Nephron (organoid): ENCODE results near the gene ZDHHC19.

ENCODE experiments used
- H3K27ac Mint-ChIP-seq, 3 experiments: 2 replicates each; pipeline ENCODE4 v1.8.0; 2020; ENCODE audit warnings: mixed read lengths in 3 of 3, mild to moderate bottlenecking in 2 of 3, moderate library complexity in 1 of 3
- H3K27me3 Mint-ChIP-seq: 2 replicates; pipeline ENCODE4 v1.8.0; 2021; ENCODE audit warnings: low read depth, mild to moderate bottlenecking, moderate library complexity, mixed read lengths
- H3K36me3 Mint-ChIP-seq: 2 replicates; pipeline ENCODE4 v1.8.0; 2020; ENCODE audit warnings: low read depth, mixed read lengths
- H3K4me1 Mint-ChIP-seq: 2 replicates; pipeline ENCODE4 v1.8.0; 2020; ENCODE audit warnings: mixed read lengths
- H3K4me3 Mint-ChIP-seq, 3 experiments: 2 replicates each; pipeline ENCODE4 v1.8.0; 2020; ENCODE audit warnings: mild to moderate bottlenecking in 3 of 3, mixed read lengths in 3 of 3, moderate library complexity in 2 of 3
- H3K9me3 Mint-ChIP-seq: 2 replicates; pipeline ENCODE4 v1.8.0; 2020; ENCODE audit warnings: mixed read lengths
- CTCF ChIP-seq, 3 experiments: fragments of 200-600 bp; sonication (generic); IDR thresholded peaks; one replicate each; pipeline ENCODE4 v1.5.0; 2021; ENCODE audit warnings: antibody characterized with exemption in 3 of 3; ENCODE audit not compliant: unreplicated experiment in 3 of 3

ZDHHC19 gene

DNA sequence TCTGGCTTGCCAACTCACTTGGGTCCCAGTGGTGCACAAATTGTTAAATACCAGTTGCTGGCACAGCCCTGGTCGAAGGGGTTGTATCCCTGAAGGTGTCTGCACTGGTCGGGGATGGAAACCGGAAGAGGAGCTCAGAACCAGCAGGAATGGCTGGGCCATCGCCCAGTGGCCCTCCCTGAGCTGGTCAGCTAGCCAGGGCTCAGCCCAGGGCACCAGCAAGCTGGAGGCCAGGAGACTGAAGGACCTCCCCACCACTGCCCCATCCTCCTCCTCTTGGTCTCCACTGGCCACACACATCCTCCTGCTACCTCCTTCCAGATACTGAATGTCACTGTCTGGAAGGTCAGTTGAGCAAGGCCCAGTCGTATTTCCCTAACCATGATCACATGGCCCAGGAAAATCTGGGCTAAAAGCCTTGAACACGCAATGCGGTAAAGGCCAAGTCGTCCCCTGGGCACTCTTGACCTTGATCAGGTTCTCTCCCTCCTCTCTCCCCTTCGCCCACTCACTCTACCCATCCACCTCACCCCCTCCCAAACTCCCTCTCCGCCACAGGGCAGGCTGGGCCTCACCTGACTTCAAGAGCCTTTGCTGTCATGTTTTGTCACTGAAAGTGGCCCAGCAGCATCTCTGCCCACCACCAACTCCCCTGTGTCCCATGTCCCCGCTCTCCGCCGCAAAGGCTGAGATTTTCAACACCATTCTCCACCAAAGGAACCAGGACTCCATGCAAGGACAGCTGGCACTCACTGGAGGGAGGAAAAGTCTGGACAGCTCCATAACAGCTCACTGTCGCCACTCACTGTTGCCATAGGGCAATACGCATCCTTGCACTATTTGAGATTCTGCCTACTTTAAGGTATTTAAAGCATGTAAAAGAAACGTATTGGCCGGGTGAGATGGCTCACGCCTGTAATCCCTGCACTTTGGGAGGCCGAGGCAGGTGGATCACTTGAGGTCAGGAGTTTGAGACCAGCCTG lies 12.1 kb downstream of the ZDHHC19 start:
- no peak overlapping the region for H3K4me3 Mint-ChIP-seq
- H3K27me3 Mint-ChIP-seq = peaks cover 13% of the 10 kb centered on the region
- no peaks in the 10 kb centered on the region for H3K4me1 Mint-ChIP-seq
- no peaks in the 10 kb centered on the region for H3K9me3 Mint-ChIP-seq
- TF ChIP-seq CTCF (IDR thresholded peaks at IDR 0.05; ENCODE audit: unreplicated experiment in 3 of 3) = no peak
- H3K27ac Mint-ChIP-seq = no peak overlapping the region
- H3K36me3 Mint-ChIP-seq = no peaks in the 10 kb centered on the region

GRCh38 chr3:196198081-196198675 lies 13.0 kb downstream of the ZDHHC19 start:
- Mint-ChIP-seq H3K27ac (no peak overlapping the region), H3K36me3 (no peaks in the 10 kb centered on the region), H3K4me3 (no peak overlapping the region), H3K27me3 (peaks cover 4% of the 10 kb centered on the region), H3K9me3 (no peaks in the 10 kb centered on the region), H3K4me1 (no peaks in the 10 kb centered on the region)
- no peak for TF ChIP-seq CTCF (IDR thresholded peaks at IDR 0.05; ENCODE audit: unreplicated experiment in 3 of 3)

DNA sequence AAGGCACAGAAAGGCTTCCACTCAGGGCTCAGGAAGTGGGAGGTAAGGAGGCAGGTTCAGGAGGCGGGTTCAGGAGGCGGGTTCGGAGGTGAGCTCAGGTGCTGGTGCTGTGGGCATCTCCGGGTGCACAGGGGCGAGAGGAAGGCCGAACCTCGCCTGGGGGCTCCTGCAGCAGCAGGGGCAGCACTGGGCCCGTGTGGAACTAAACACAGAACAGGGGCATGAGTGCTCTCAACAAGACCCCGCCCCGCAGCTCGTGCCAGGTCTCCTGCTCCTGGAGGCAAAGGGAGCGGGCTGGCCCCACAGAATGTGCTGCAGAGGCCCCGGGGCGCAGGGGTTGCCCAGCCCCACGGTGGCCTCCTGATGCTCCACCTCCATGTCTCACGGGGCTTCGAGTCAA lies 13.7 kb downstream of the ZDHHC19 start:
- TF ChIP-seq CTCF (IDR thresholded peaks at IDR 0.05; ENCODE audit: unreplicated experiment in 3 of 3) = no peak
- H3K4me1 Mint-ChIP-seq = no peaks in the 10 kb centered on the region
- H3K36me3 Mint-ChIP-seq = no peaks in the 10 kb centered on the region
- H3K4me3 Mint-ChIP-seq = no peak overlapping the region
- no peaks in the 10 kb centered on the region for H3K9me3 Mint-ChIP-seq
- no peak overlapping the region for H3K27ac Mint-ChIP-seq
- H3K27me3 Mint-ChIP-seq = peaks cover 3% of the 10 kb centered on the region

DNA sequence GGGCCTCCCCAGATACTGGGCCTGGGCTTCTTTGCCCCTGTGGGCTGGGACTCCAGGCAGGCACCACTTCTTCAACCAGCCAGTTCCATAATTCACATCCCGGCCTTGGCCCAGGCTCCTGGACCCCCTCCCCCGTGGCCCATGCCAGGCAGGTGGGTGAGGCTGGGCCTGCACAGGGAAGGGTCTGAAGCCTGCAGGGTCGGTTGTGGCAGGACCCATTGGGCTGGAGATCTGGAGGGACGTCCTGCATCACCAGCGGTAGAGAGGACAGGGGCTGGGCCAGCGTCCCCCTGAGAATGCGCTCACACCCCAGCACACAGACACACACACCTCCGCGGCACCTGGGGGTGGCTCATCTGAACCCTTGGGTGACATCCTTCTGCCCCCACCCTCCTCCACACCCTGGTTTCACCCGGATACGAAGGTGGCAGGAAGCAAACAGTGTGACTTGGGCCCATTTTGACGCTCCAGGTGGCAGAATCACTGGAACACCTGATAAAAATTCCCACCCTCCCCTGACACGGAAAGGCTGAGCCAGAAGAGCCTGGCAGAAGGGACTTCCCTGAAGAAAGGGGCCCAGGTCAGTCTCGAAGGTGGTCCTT lies 15.4 kb downstream of the ZDHHC19 start:
- Mint-ChIP-seq H3K9me3 (no peaks in the 10 kb centered on the region), H3K27me3 (peaks cover 3% of the 10 kb centered on the region), H3K4me3 (no peak overlapping the region), H3K4me1 (no peaks in the 10 kb centered on the region), H3K36me3 (no peaks in the 10 kb centered on the region), H3K27ac (no peak overlapping the region)
- TF ChIP-seq CTCF (IDR thresholded peaks at IDR 0.05; ENCODE audit: unreplicated experiment in 3 of 3) = no peak

DNA sequence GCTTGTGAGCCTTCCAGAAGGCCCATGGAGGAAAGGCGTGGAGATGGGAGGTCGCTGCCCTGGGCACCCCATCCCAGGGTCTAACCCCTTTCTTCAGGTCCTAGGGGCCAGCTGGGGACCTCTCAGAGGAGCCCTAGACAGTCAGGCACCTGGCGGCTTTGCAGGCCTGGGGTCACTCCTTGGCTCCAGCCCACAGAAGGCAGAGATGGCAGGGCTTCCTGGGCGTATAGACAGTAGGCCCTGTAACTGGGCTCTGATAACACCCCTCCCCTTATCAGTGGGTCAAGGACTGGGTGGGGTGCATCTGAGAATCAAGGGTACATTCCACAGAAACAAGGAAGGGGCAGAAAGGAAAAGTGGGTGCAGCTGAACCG lies 16.7 kb downstream of the ZDHHC19 start:
- H3K36me3 Mint-ChIP-seq = no peaks in the 10 kb centered on the region
- no peak for TF ChIP-seq CTCF (IDR thresholded peaks at IDR 0.05; ENCODE audit: unreplicated experiment in 3 of 3)
- no peak overlapping the region for H3K27ac Mint-ChIP-seq
- H3K4me3 Mint-ChIP-seq = no peak overlapping the region
- H3K9me3 Mint-ChIP-seq = no peaks in the 10 kb centered on the region
- peaks cover 3% of the 10 kb centered on the region for H3K27me3 Mint-ChIP-seq
- no peaks in the 10 kb centered on the region for H3K4me1 Mint-ChIP-seq
